GM23338 (cell line): ENCODE results near the gene APH1A. TPM values are rescaled to one million over a fixed set of nuclear protein-coding genes. Genes with fewer than 3 reads are reported as not detected.

Experiments
- ATAC-seq: fragments of 200-7000 bp; cut with Tn5 transposase; 3 replicates; pipeline ENCODE4 v1.9.1; 2020
- DNase-seq: peaks from one replicate; pipeline ENCODE4 v3.0.0-alpha.2; 2015; ENCODE audit warnings: low spot score
- H2AFZ ChIP-seq: fragments of 200-600 bp; sonication (generic); 2 replicates; pipeline ENCODE4 v1.8.0; 2016; ENCODE audit warnings: antibody characterized with exemption, mild to moderate bottlenecking, moderate library complexity
- H3F3A ChIP-seq: fragments of 200-600 bp; sonication (generic); replicated peaks from 2 replicates; pipeline ENCODE4 v1.8.0; 2017; ENCODE audit warnings: antibody characterized with exemption, mixed run types, low read depth
- H3K27ac ChIP-seq: fragments of 200-600 bp; sonication (generic); 2 replicates; pipeline ENCODE4 v1.6.1; 2016; ENCODE audit warnings: low read depth
- H3K27me3 ChIP-seq: fragments of 200-600 bp; sonication (generic); 2 replicates; pipeline ENCODE4 v1.8.0; 2016; ENCODE audit warnings: mild to moderate bottlenecking, mixed run types, moderate library complexity; ENCODE audit not compliant: insufficient read depth
- H3K36me3 ChIP-seq: fragments of 200-600 bp; sonication (generic); 2 replicates; pipeline ENCODE4 v1.8.0; 2016; ENCODE audit warnings: mild to moderate bottlenecking; ENCODE audit not compliant: insufficient read depth
- H3K4me1 ChIP-seq: fragments of 200-600 bp; sonication (generic); 2 replicates; pipeline ENCODE4 v1.8.0; 2016; ENCODE audit warnings: mild to moderate bottlenecking, moderate library complexity; ENCODE audit not compliant: insufficient read depth
- H3K4me2 ChIP-seq: fragments of 200-600 bp; sonication (generic); 2 replicates; pipeline ENCODE4 v1.7.1; 2017; ENCODE audit warnings: mixed run types
- H3K4me3 ChIP-seq: fragments of 200-600 bp; sonication (generic); 2 replicates; pipeline ENCODE4 v1.6.1; 2016; ENCODE audit warnings: mixed run types
- H3K79me2 ChIP-seq: fragments of 200-600 bp; sonication (generic); replicated peaks from 2 replicates; pipeline ENCODE4 v1.8.0; 2017; ENCODE audit warnings: mild to moderate bottlenecking; ENCODE audit not compliant: insufficient read depth
- H3K9me2 ChIP-seq: fragments of 200-600 bp; sonication (generic); 2 replicates; pipeline ENCODE4 v1.8.0; 2017; ENCODE audit not compliant: insufficient read depth
- H4K20me1 ChIP-seq: fragments of 200-600 bp; sonication (generic); replicated peaks from 2 replicates; pipeline ENCODE4 v1.8.0; 2017; ENCODE audit warnings: mild to moderate bottlenecking; ENCODE audit not compliant: insufficient read depth
- H3K27ac Mint-ChIP-seq: 2 replicates; pipeline ENCODE4 v1.8.0; 2020; ENCODE audit warnings: inconsistent platforms, mild to moderate bottlenecking, moderate library complexity, mixed read lengths
- H3K27me3 Mint-ChIP-seq: 3 replicates; pipeline ENCODE4 v1.8.0; 2022; ENCODE audit warnings: low read depth, mild to moderate bottlenecking, moderate library complexity, mixed read lengths, inconsistent platforms; ENCODE audit not compliant: insufficient read depth, poor library complexity
- H3K36me3 Mint-ChIP-seq: 3 replicates; pipeline ENCODE4 v1.8.0; 2021; ENCODE audit warnings: low read depth, mild to moderate bottlenecking, inconsistent platforms, moderate library complexity, mixed read lengths
- H3K4me1 Mint-ChIP-seq: 3 replicates; pipeline ENCODE4 v1.8.0; 2020; ENCODE audit warnings: mild to moderate bottlenecking, inconsistent platforms, mixed read lengths
- H3K4me3 Mint-ChIP-seq: 3 replicates; pipeline ENCODE4 v1.8.0; 2021; ENCODE audit warnings: moderate library complexity, mild to moderate bottlenecking, inconsistent platforms, mixed read lengths
- H3K9me3 Mint-ChIP-seq: 3 replicates; pipeline ENCODE4 v1.8.0; 2020; ENCODE audit warnings: moderate library complexity, mild to moderate bottlenecking, inconsistent platforms, mixed read lengths
- EZH2 ChIP-seq: fragments of 200-600 bp; sonication (generic); IDR thresholded peaks from one replicate; pipeline ENCODE4 v1.8.0; 2017; ENCODE audit warnings: antibody characterized with exemption, mild to moderate bottlenecking, low read depth; ENCODE audit not compliant: unreplicated experiment
- JUNB ChIP-seq: IDR thresholded peaks from one replicate; pipeline ENCODE4 v1.6.1; 2016; ENCODE audit warnings: antibody characterized with exemption; ENCODE audit not compliant: unreplicated experiment
- NANOG ChIP-seq: IDR thresholded peaks from 2 replicates; pipeline ENCODE4 v1.6.1; 2016; ENCODE audit warnings: antibody characterized with exemption, borderline replicate concordance
- POLR2AphosphoS5 ChIP-seq: IDR thresholded peaks from 2 replicates; pipeline ENCODE4 v1.6.1; 2016; ENCODE audit warnings: antibody characterized with exemption, low read depth
- STAT1 ChIP-seq: IDR thresholded peaks from one replicate; pipeline ENCODE4 v1.6.1; 2016; ENCODE audit warnings: antibody characterized with exemption; ENCODE audit not compliant: unreplicated experiment
- ZNF114 ChIP-seq: fragments of 250-450 bp; sonication (Bioruptor Pico); IDR thresholded peaks from 2 replicates; pipeline ENCODE4 v1.5.0; 2020; ENCODE audit warnings: mild to moderate bottlenecking, moderate library complexity
- ZNF331 ChIP-seq: fragments of 250-450 bp; sonication (Bioruptor Pico); IDR thresholded peaks from 2 replicates; pipeline ENCODE4 v1.5.0; 2020; ENCODE audit warnings: low read depth, mild to moderate bottlenecking, moderate library complexity
- polyA plus RNA-seq: library from polyadenylated mRNA; unstranded; fragments of >200 nt; fragmentation: Nextera tagmentation; extraction: Ambion mirVana; gene quantifications from 2 replicates; pipeline ENCODE4 v1.2.1, GENCODE V29; 2016
- total RNA-seq: library from RNA; depleted of rRNA; stranded (reverse); fragments of >200 nt; shearing (Covaris generic); gene quantifications from 2 replicates; pipeline ENCODE4 v1.2.3, GENCODE V29; 2014
- TF ChIP-seq, protein P1 (sequence below), 2 experiments: fragments of 200-600 bp in 1 of 2; sonication (generic) in 1 of 2; conservative IDR thresholded peaks; 2 replicates each; pipeline versions ENCODE4 v1.5.1 to v1.6.1; 2016 to 2017; ENCODE audit warnings: antibody characterized with exemption in 2 of 2, low read depth in 2 of 2, mild to moderate bottlenecking in 2 of 2, moderate library complexity in 1 of 2
- TF ChIP-seq, protein P2 (sequence below): IDR thresholded peaks from one replicate; pipeline ENCODE4 v1.6.1; 2018; ENCODE audit warnings: antibody characterized with exemption; ENCODE audit not compliant: unreplicated experiment
- TF ChIP-seq, protein P3 (sequence below): IDR thresholded peaks from 2 replicates; pipeline ENCODE4 v1.6.1; 2016; ENCODE audit warnings: antibody characterized with exemption
- TF ChIP-seq, protein P4 (sequence below): fragments of 250-450 bp; sonication (Bioruptor Pico); IDR thresholded peaks from 2 replicates; pipeline ENCODE4 v1.5.0; 2020; ENCODE audit warnings: mild to moderate bottlenecking, moderate library complexity

The APH1A gene
- total and polyA plus RNA-seq, 2 experiments from 2014 or later, result 17.7 to 82.7 TPM

DNA sequence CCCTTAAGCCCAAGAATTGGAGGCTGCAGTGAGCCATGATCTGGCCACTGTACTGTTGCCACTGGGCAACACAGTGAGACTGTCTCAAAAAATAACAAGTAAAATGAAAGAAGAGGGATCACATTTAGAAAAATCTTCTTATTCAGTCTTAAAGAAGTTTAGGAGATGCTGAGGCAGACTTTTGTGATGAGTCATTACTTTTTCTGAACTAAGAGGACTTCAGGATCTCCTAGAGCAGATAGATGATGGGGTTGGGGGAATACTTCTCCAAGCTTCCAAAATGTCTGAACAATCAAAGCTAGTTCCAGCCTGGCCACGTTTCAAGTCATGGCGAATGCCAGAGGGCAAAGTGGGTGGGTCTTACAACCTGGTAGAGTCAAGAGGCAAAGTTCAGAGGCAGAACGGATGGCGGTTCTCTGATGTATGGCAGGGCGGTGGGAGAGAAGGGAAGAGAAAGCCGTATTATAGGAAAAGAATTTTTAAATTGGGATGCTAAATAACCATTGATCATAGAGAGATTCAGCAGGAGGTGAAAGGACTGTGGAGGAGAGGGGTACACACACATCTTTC, 11.4 kb upstream of the APH1A start (continued):
- TF ChIP-seq, protein P1, sequence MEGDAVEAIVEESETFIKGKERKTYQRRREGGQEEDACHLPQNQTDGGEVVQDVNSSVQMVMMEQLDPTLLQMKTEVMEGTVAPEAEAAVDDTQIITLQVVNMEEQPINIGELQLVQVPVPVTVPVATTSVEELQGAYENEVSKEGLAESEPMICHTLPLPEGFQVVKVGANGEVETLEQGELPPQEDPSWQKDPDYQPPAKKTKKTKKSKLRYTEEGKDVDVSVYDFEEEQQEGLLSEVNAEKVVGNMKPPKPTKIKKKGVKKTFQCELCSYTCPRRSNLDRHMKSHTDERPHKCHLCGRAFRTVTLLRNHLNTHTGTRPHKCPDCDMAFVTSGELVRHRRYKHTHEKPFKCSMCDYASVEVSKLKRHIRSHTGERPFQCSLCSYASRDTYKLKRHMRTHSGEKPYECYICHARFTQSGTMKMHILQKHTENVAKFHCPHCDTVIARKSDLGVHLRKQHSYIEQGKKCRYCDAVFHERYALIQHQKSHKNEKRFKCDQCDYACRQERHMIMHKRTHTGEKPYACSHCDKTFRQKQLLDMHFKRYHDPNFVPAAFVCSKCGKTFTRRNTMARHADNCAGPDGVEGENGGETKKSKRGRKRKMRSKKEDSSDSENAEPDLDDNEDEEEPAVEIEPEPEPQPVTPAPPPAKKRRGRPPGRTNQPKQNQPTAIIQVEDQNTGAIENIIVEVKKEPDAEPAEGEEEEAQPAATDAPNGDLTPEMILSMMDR (conservative IDR thresholded peaks at IDR 0.05; ENCODE audit: low read depth in 2 of 2), result no peak

DNA sequence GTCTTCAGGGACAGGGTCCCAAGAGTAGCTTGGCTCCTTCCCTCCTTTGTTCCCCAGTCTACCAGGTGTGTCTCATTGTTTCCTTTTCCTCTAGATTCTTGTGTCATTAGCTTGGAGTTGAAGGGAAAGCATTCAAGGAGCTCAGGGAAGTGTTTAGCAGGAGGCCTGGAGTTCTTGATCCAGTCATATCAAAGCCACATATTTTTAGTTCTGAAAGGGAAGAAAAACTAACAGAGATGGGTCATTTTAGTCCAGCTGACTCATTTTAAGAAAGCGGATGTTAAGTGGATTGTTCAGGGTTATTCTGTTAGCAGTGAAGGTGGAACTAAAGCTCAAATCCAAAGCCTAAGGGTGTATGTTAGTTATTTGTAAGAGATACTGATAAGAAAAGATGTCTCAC, 4.5 kb upstream of the APH1A start:
- H3K27ac Mint-ChIP-seq, result peak overlapping the region; percentile 92; the same call in 1 of the 2 replicates
- no peak overlapping the region for H2AFZ ChIP-seq
- TF ChIP-seq STAT1 (no peak), JUNB (no peak), ZNF331 (no peak), NANOG (no peak), POLR2AphosphoS5 (no peak), EZH2 (no peak), ZNF114 (CRISPR knock-in tag) (no peak)
- TF ChIP-seq, protein P2, sequence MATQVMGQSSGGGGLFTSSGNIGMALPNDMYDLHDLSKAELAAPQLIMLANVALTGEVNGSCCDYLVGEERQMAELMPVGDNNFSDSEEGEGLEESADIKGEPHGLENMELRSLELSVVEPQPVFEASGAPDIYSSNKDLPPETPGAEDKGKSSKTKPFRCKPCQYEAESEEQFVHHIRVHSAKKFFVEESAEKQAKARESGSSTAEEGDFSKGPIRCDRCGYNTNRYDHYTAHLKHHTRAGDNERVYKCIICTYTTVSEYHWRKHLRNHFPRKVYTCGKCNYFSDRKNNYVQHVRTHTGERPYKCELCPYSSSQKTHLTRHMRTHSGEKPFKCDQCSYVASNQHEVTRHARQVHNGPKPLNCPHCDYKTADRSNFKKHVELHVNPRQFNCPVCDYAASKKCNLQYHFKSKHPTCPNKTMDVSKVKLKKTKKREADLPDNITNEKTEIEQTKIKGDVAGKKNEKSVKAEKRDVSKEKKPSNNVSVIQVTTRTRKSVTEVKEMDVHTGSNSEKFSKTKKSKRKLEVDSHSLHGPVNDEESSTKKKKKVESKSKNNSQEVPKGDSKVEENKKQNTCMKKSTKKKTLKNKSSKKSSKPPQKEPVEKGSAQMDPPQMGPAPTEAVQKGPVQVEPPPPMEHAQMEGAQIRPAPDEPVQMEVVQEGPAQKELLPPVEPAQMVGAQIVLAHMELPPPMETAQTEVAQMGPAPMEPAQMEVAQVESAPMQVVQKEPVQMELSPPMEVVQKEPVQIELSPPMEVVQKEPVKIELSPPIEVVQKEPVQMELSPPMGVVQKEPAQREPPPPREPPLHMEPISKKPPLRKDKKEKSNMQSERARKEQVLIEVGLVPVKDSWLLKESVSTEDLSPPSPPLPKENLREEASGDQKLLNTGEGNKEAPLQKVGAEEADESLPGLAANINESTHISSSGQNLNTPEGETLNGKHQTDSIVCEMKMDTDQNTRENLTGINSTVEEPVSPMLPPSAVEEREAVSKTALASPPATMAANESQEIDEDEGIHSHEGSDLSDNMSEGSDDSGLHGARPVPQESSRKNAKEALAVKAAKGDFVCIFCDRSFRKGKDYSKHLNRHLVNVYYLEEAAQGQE, result no peak
- TF ChIP-seq, protein P3, sequence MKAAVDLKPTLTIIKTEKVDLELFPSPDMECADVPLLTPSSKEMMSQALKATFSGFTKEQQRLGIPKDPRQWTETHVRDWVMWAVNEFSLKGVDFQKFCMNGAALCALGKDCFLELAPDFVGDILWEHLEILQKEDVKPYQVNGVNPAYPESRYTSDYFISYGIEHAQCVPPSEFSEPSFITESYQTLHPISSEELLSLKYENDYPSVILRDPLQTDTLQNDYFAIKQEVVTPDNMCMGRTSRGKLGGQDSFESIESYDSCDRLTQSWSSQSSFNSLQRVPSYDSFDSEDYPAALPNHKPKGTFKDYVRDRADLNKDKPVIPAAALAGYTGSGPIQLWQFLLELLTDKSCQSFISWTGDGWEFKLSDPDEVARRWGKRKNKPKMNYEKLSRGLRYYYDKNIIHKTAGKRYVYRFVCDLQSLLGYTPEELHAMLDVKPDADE, result no peak
- TF ChIP-seq, protein P4, sequence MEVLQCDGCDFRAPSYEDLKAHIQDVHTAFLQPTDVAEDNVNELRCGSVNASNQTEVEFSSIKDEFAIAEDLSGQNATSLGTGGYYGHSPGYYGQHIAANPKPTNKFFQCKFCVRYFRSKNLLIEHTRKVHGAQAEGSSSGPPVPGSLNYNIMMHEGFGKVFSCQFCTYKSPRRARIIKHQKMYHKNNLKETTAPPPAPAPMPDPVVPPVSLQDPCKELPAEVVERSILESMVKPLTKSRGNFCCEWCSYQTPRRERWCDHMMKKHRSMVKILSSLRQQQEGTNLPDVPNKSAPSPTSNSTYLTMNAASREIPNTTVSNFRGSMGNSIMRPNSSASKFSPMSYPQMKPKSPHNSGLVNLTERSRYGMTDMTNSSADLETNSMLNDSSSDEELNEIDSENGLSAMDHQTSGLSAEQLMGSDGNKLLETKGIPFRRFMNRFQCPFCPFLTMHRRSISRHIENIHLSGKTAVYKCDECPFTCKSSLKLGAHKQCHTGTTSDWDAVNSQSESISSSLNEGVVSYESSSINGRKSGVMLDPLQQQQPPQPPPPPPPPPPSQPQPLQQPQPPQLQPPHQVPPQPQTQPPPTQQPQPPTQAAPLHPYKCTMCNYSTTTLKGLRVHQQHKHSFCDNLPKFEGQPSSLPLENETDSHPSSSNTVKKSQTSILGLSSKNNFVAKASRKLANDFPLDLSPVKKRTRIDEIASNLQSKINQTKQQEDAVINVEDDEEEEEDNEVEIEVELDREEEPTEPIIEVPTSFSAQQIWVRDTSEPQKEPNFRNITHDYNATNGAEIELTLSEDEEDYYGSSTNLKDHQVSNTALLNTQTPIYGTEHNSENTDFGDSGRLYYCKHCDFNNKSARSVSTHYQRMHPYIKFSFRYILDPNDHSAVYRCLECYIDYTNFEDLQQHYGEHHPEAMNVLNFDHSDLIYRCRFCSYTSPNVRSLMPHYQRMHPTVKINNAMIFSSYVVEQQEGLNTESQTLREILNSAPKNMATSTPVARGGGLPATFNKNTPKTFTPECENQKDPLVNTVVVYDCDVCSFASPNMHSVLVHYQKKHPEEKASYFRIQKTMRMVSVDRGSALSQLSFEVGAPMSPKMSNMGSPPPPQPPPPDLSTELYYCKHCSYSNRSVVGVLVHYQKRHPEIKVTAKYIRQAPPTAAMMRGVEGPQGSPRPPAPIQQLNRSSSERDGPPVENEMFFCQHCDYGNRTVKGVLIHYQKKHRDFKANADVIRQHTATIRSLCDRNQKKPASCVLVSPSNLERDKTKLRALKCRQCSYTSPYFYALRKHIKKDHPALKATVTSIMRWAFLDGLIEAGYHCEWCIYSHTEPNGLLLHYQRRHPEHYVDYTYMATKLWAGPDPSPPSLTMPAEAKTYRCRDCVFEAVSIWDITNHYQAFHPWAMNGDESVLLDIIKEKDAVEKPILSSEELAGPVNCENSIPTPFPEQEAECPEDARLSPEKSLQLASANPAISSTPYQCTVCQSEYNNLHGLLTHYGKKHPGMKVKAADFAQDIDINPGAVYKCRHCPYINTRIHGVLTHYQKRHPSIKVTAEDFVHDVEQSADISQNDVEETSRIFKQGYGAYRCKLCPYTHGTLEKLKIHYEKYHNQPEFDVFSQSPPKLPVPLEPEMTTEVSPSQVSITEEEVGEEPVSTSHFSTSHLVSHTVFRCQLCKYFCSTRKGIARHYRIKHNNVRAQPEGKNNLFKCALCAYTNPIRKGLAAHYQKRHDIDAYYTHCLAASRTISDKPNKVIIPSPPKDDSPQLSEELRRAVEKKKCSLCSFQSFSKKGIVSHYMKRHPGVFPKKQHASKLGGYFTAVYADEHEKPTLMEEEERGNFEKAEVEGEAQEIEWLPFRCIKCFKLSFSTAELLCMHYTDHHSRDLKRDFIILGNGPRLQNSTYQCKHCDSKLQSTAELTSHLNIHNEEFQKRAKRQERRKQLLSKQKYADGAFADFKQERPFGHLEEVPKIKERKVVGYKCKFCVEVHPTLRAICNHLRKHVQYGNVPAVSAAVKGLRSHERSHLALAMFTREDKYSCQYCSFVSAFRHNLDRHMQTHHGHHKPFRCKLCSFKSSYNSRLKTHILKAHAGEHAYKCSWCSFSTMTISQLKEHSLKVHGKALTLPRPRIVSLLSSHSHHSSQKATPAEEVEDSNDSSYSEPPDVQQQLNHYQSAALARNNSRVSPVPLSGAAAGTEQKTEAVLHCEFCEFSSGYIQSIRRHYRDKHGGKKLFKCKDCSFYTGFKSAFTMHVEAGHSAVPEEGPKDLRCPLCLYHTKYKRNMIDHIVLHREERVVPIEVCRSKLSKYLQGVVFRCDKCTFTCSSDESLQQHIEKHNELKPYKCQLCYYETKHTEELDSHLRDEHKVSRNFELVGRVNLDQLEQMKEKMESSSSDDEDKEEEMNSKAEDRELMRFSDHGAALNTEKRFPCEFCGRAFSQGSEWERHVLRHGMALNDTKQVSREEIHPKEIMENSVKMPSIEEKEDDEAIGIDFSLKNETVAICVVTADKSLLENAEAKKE (CRISPR knock-in tag), result no peak

More for the DNA sequence above, 4.5 kb upstream of the APH1A start:
- peak; percentile 9 for DNase-seq
- H4K20me1 ChIP-seq, result no peaks in the 10 kb centered on the region
- peaks cover 3% of the 10 kb centered on the region for H3K79me2 ChIP-seq
- peak overlapping the region; percentile 70 for H3K4me3 Mint-ChIP-seq
- H3K4me1 ChIP-seq, result peaks cover 22% of the 10 kb centered on the region
- no peaks in the 10 kb centered on the region for H3K9me2 ChIP-seq
- no peaks in the 10 kb centered on the region for H3K27me3 ChIP-seq
- peak overlapping the region; percentile 79 for H3K4me2 ChIP-seq
- no peaks in the 10 kb centered on the region; the same call in 1 of the 3 replicates for H3K9me3 Mint-ChIP-seq
- no peak for ATAC-seq
- peak overlapping the region; percentile 51 for H3K4me3 ChIP-seq
- H3K36me3 ChIP-seq, result no peaks in the 10 kb centered on the region
- H3K36me3 Mint-ChIP-seq, result peaks cover 5% of the 10 kb centered on the region; the same call in 2 of the 3 replicates
- H3K27ac ChIP-seq, result no peak overlapping the region
- peaks cover 12% of the 10 kb centered on the region; the same call in 1 of the 2 replicates for H3F3A ChIP-seq
- H3K27me3 Mint-ChIP-seq, result peaks cover 19% of the 10 kb centered on the region
- H3K4me1 Mint-ChIP-seq, result peaks cover 32% of the 10 kb centered on the region
